WTC11 (cell line): Measurements from ENCODE around the gene TRIM25. TPM values are rescaled to one million over a fixed set of nuclear protein-coding genes. Genes with fewer than 3 reads are reported as not detected.

ENCODE experiments used
- ATAC-seq: fragments of 200-7000 bp; cut with Tn5 transposase; 2 replicates; pipeline ENCODE4 v1.10.0; 2021; ENCODE audit warnings: mild to moderate bottlenecking, moderate library complexity
- CTCF ChIA-PET: fragments of 300-600 bp; sonication (Branson Sonifier 250); formaldehyde crosslinking; loops from one replicate; lab custom pipeline; 2021; ENCODE audit warnings: antibody characterized with exemption; lab: Charles Lee
- POLR2A ChIA-PET: fragments of 350-600 bp; sonication (Branson Sonifier 250); formaldehyde crosslinking; loops from one replicate; lab custom pipeline; 2021; ENCODE audit warnings: antibody characterized with exemption; lab: Charles Lee
- DNase-seq: peaks from one replicate; pipeline ENCODE4 v3.0.0; 2021; ENCODE audit warnings: low spot score
- H3K27ac Mint-ChIP-seq: 2 replicates; pipeline ENCODE4 v1.8.0; 2021; ENCODE audit warnings: mixed read lengths
- H3K27me3 Mint-ChIP-seq: 2 replicates; pipeline ENCODE4 v1.8.0; 2021; ENCODE audit warnings: low read depth, mild to moderate bottlenecking, moderate library complexity, mixed read lengths
- H3K36me3 Mint-ChIP-seq: 2 replicates; pipeline ENCODE4 v1.8.0; 2021; ENCODE audit warnings: mixed read lengths
- H3K4me1 Mint-ChIP-seq: 2 replicates; pipeline ENCODE4 v1.8.0; 2022; ENCODE audit warnings: mixed read lengths
- H3K4me3 Mint-ChIP-seq: 2 replicates; pipeline ENCODE4 v1.8.0; 2021; ENCODE audit warnings: mild to moderate bottlenecking, moderate library complexity, mixed read lengths
- H3K9me3 Mint-ChIP-seq: 2 replicates; pipeline ENCODE4 v1.8.0; 2021; ENCODE audit warnings: mixed read lengths
- CBFB ChIP-seq: sonication (generic); formaldehyde crosslinking; IDR thresholded peaks from 2 replicates; pipeline ENCODE4 v1.8.1; 2022; ENCODE audit warnings: mild to moderate bottlenecking, low read depth, missing genetic modification reagents
- E2F5 ChIP-seq: sonication (generic); formaldehyde crosslinking; IDR thresholded peaks from 2 replicates; pipeline ENCODE4 v1.8.1; 2022; ENCODE audit warnings: mild to moderate bottlenecking, moderate library complexity, missing genetic modification reagents
- ELF4 ChIP-seq: sonication (generic); formaldehyde crosslinking; IDR thresholded peaks from 2 replicates; pipeline ENCODE4 v1.8.1; 2022; ENCODE audit warnings: low read depth, mild to moderate bottlenecking, moderate library complexity, missing genetic modification reagents
- GABPB1 ChIP-seq: sonication (generic); formaldehyde crosslinking; IDR thresholded peaks from 2 replicates; pipeline ENCODE4 v1.8.1; 2023; ENCODE audit warnings: mild to moderate bottlenecking, missing genetic modification reagents
- GRHL2 ChIP-seq: fragments of 250-450 bp; sonication (Bioruptor Pico); IDR thresholded peaks from 2 replicates; pipeline ENCODE4 v1.8.0; 2022; ENCODE audit warnings: mild to moderate bottlenecking, moderate library complexity; ENCODE audit not compliant: insufficient replicate concordance, severe bottlenecking
- NFE2L1 ChIP-seq: sonication (generic); formaldehyde crosslinking; IDR thresholded peaks from 2 replicates; pipeline ENCODE4 v1.8.1; 2023; ENCODE audit warnings: missing genetic modification reagents
- NFYB ChIP-seq: sonication (generic); formaldehyde crosslinking; conservative IDR thresholded peaks from 2 replicates; pipeline ENCODE4 v1.8.0; 2022; ENCODE audit warnings: low read depth, missing genetic modification reagents
- NR1H2 ChIP-seq: sonication (generic); formaldehyde crosslinking; IDR thresholded peaks from 2 replicates; pipeline ENCODE4 v1.9.0; 2021; ENCODE audit warnings: mild to moderate bottlenecking, moderate library complexity, missing genetic modification reagents
- NR3C1 ChIP-seq: sonication (generic); formaldehyde crosslinking; conservative IDR thresholded peaks from 2 replicates; pipeline ENCODE4 v1.8.1; 2023; ENCODE audit warnings: low read depth, mild to moderate bottlenecking, missing genetic modification reagents
- OVOL2 ChIP-seq: fragments of 250-450 bp; sonication (Bioruptor Pico); IDR thresholded peaks from 2 replicates; pipeline ENCODE4 v1.9.0; 2021; ENCODE audit warnings: mild to moderate bottlenecking, borderline replicate concordance
- RELA ChIP-seq: sonication (generic); formaldehyde crosslinking; IDR thresholded peaks from 2 replicates; pipeline ENCODE4 v1.8.1; 2022; ENCODE audit warnings: missing genetic modification reagents, mild to moderate bottlenecking, borderline replicate concordance
- SOX15 ChIP-seq: fragments of 250-450 bp; sonication (Bioruptor Pico); IDR thresholded peaks from 2 replicates; pipeline ENCODE4 v1.9.0; 2021; ENCODE audit warnings: mild to moderate bottlenecking
- TCF7 ChIP-seq: sonication (generic); formaldehyde crosslinking; IDR thresholded peaks from 2 replicates; pipeline ENCODE4 v1.8.0; 2022; ENCODE audit warnings: mild to moderate bottlenecking, low read depth, missing genetic modification reagents, moderate library complexity
- TEAD1 ChIP-seq: sonication (generic); formaldehyde crosslinking; IDR thresholded peaks from 2 replicates; pipeline ENCODE4 v1.8.0; 2022; ENCODE audit warnings: mild to moderate bottlenecking, missing genetic modification reagents
- TP53 ChIP-seq: sonication (generic); formaldehyde crosslinking; IDR thresholded peaks from 2 replicates; pipeline ENCODE4 v1.8.1; 2023; ENCODE audit warnings: mild to moderate bottlenecking, missing genetic modification reagents
- USF1 ChIP-seq: sonication (generic); formaldehyde crosslinking; IDR thresholded peaks from 2 replicates; pipeline ENCODE4 v1.8.0; 2022; ENCODE audit warnings: mild to moderate bottlenecking, missing genetic modification reagents
- ZBTB21 ChIP-seq: sonication (generic); formaldehyde crosslinking; IDR thresholded peaks from 2 replicates; pipeline ENCODE4 v1.8.1; 2023; ENCODE audit warnings: mild to moderate bottlenecking, missing genetic modification reagents, borderline replicate concordance
- ZNF138 ChIP-seq: sonication (generic); formaldehyde crosslinking; conservative IDR thresholded peaks from 2 replicates; pipeline ENCODE4 v1.8.1; 2022; ENCODE audit warnings: mild to moderate bottlenecking, moderate library complexity, missing genetic modification reagents
- ZNF232 ChIP-seq: sonication (generic); formaldehyde crosslinking; IDR thresholded peaks from 2 replicates; pipeline ENCODE4 v1.8.0; 2022; ENCODE audit warnings: mild to moderate bottlenecking, missing genetic modification reagents
- ZNF396 ChIP-seq: fragments of 250-450 bp; sonication (Bioruptor Pico); IDR thresholded peaks from 2 replicates; pipeline ENCODE4 v1.8.0; 2021; ENCODE audit warnings: mild to moderate bottlenecking, moderate library complexity, borderline replicate concordance
- total RNA-seq: library from RNA; stranded (reverse); gene quantifications from 3 replicates; pipeline ENCODE4 v1.2.3, GENCODE V29; 2021

Gene TRIM25
- total RNA-seq, 1 experiment from 2014 or later, result 49.0 TPM

GRCh38 chr17:56947741-56948140 lies 33.9 kb upstream of the TRIM25 start:
- Mint-ChIP-seq H3K36me3 (peaks cover 65% of the 10 kb centered on the region), H3K27me3 (no peaks in the 10 kb centered on the region), H3K4me3 (no peak overlapping the region), H3K4me1 (no peaks in the 10 kb centered on the region), H3K9me3 (no peaks in the 10 kb centered on the region), H3K27ac (no peak overlapping the region)
- ChIA-PET POLR2A (no interaction called here), CTCF (no interaction called here)
- DNase-seq (no peak), ATAC-seq (no peak)
- TF ChIP-seq TEAD1 (CRISPR knock-in tag) (no peak), NFE2L1 (CRISPR knock-in tag) (no peak), OVOL2 (CRISPR knock-in tag) (no peak), USF1 (CRISPR knock-in tag) (no peak), NFYB (CRISPR knock-in tag) (no peak), SOX15 (no peak), ZNF396 (CRISPR knock-in tag) (no peak), ZNF138 (CRISPR knock-in tag) (no peak), GRHL2 (CRISPR knock-in tag) (no peak), ZBTB21 (CRISPR knock-in tag) (no peak), TCF7 (CRISPR knock-in tag) (no peak)

- no peak overlapping the region for H3K27ac Mint-ChIP-seq
- ChIA-PET POLR2A (no interaction called here), CTCF (no interaction called here)
- H3K36me3 Mint-ChIP-seq, result peaks cover 79% of the 10 kb centered on the region
- H3K4me1 Mint-ChIP-seq, result no peaks in the 10 kb centered on the region
- H3K4me3 Mint-ChIP-seq, result no peak overlapping the region
- ATAC-seq, result no peak
- H3K27me3 Mint-ChIP-seq, result no peaks in the 10 kb centered on the region
- TF ChIP-seq USF1 (CRISPR knock-in tag), result no peak
- TF ChIP-seq ELF4, result no peak
- no peak for TF ChIP-seq GABPB1 (CRISPR knock-in tag)
- TF ChIP-seq NR3C1 (CRISPR knock-in tag), result no peak
- no peak for TF ChIP-seq E2F5 (CRISPR knock-in tag)
- no peak for TF ChIP-seq ZNF232
- TF ChIP-seq NR1H2, result no peak
- no peak for TF ChIP-seq TP53
- no peak for TF ChIP-seq CBFB
- DNase-seq, result no peak
- no peaks in the 10 kb centered on the region for H3K9me3 Mint-ChIP-seq
These were observed 32.2 kb upstream of the TRIM25 start for GRCh38 chr17:56945938-56946505.

GRCh38 chr17:56943505-56944125 lies 29.8 kb upstream of the TRIM25 start:
- TF ChIP-seq GRHL2 (CRISPR knock-in tag), result no peak
- TF ChIP-seq RELA (CRISPR knock-in tag), result no peak
- DNase-seq (no peak), ATAC-seq (no peak)
- Mint-ChIP-seq H3K4me3 (no peak overlapping the region), H3K27me3 (no peaks in the 10 kb centered on the region), H3K4me1 (no peaks in the 10 kb centered on the region; the same call in 1 of the 2 replicates), H3K27ac (no peak overlapping the region), H3K36me3 (peaks cover 68% of the 10 kb centered on the region), H3K9me3 (no peaks in the 10 kb centered on the region)
- CTCF ChIA-PET, result no interaction called here
- POLR2A ChIA-PET, result no interaction called here
